Adrenal gland (tissue), 12 donors: ENCODE data around the gene GLMN. TPM values are rescaled to one million over a fixed set of nuclear protein-coding genes. Genes with fewer than 3 reads are reported as not detected.

Experiments
- DNase-seq, 7 donors: peaks; one replicate each; pipeline ENCODE4 v3.0.0-alpha.2; 2019 to 2020
- H3K27ac ChIP-seq, 5 donors: fragments of 200-600 bp; sonication (generic) in 4 of 5; 1 replicate in 3 of 5; 2 replicates in 2 of 5; pipeline versions ENCODE4 v1.5.1 to v1.8.0; 2016 to 2020; ENCODE audit warnings: mild to moderate bottlenecking in 1 of 5
- H3K27me3 ChIP-seq: fragments of 200-600 bp; 2 replicates; pipeline ENCODE4 v1.8.0; 2021
- H3K36me3 ChIP-seq, 2 donors: fragments of 200-600 bp; replicated peaks in 1 of 2; 1 replicate in 1 of 2; 2 replicates in 1 of 2; pipeline versions ENCODE4 v1.5.1 to v1.8.0; 2018 to 2022
- H3K4me1 ChIP-seq, 2 donors: fragments of 200-600 bp; replicated peaks in 1 of 2; 1 replicate in 1 of 2; 2 replicates in 1 of 2; pipeline versions ENCODE4 v1.5.1 to v1.8.0; 2018 to 2021
- H3K4me3 ChIP-seq, 4 donors: fragments of 200-600 bp; sonication (generic) in 3 of 4; one replicate each; pipeline ENCODE4 v1.5.1; 2016 to 2018
- H3K9me3 ChIP-seq, 3 donors: fragments of 200-600 bp; sonication (generic) in 1 of 3; replicated peaks in 1 of 3; 1 replicate in 2 of 3; 2 replicates in 1 of 3; pipeline versions ENCODE4 v1.5.1 to v1.8.0; 2016 to 2021
- POLR2A ChIP-seq, 2 donors: fragments of 450-650 bp; IDR thresholded peaks; one replicate each; pipeline ENCODE4 v1.6.1; 2017; ENCODE audit warnings: antibody characterized with exemption in 2 of 2, mild to moderate bottlenecking in 2 of 2, moderate library complexity in 1 of 2
- WGBS, 4 donors: extraction: QIAGEN DNeasy Blood & Tissue Kit in 2 of 4; methylation state at CpG; one replicate each; pipeline versions ENCODE4 v1.1.5 to v1.1.7; 2013 to 2017; 5-methylcytosine and 5-hydroxymethylcytosine counted together
- intact Hi-C, 2 donors: fragments of 100-400 bp; cut with DNase I; formaldehyde crosslinking; loops; one replicate each; pipeline versions ENCODE4 v1.14.1 to v1.15.0; 2022 to 2023
- polyA plus RNA-seq, 3 donors: library from polyadenylated mRNA; stranded (reverse); fragments of 200-250 nt in 2 of 3; fragments of 350-450 nt in 1 of 3; fragmentation: Illumina TruSeq in 1 of 3; extraction: RNeasy Lipid Tissue Mini Kit (QIAGEN cat#74804) in 1 of 3; gene quantifications; one replicate each; pipeline ENCODE4 v1.2.3, GENCODE V29; 2013 to 2014
- total RNA-seq, 9 donors: library from RNA; depleted of rRNA in 4 of 9; stranded (reverse); fragments of >200 nt in 4 of 9; fragments of 120-200 nt in 1 of 9; fragmentation: NEBNext Ultra II Directional in 1 of 9; extraction: Animal tissue kit (Norgen Biotek cat#: 25700) in 1 of 9; gene quantifications; one replicate each; pipeline versions ENCODE4 v1.1.0 to v1.2.4, GENCODE V29; 2013 to 2023
- TF ChIP-seq, protein P1 (sequence below), 6 experiments: fragments of 450-650 bp in 4 of 6; fragments of 200-600 bp in 2 of 6; sonication (generic) in 1 of 6; IDR thresholded peaks; 1 replicate in 5 of 6; 2 replicates in 1 of 6; pipeline versions ENCODE4 v1.5.1 to v1.8.0; 2016 to 2021; ENCODE audit warnings: antibody characterized with exemption in 6 of 6, mild to moderate bottlenecking in 2 of 6, moderate library complexity in 1 of 6
- donor health status: healthy with polysubstance abuse.
- donor health status: Bipolar disorder and iron deficiency.
- donor health status: DM: yes; HTN: yes; CAD: no.
- donor health status: DM: no; HTN: no; CAD: no.
- donor health status: DM: no; HTN: no; CAD: no.
- donor health status: DM: yes; HTN: yes; CAD: no.

GLMN gene
- total and polyA plus RNA-seq, 12 donors = 1.1 to 73.1 (median 6.5) TPM

- Histone ChIP-seq H3K4me3 (no peak overlapping the region), H3K4me1 (no peaks in the 10 kb centered on the region), H3K27ac (no peak overlapping the region), H3K36me3 (no peaks in the 10 kb centered on the region), H3K9me3 (peaks cover 0 to 5% (median 0%) of the 10 kb centered on the region in 3 donors), H3K27me3 (no peaks in the 10 kb centered on the region)
- no peak for DNase-seq
- intact Hi-C loops = no loop called here
- WGBS, 4 donors = 76 to 86% (median 77%) methylated on average over 2 of the region's 2 CpGs
- TF ChIP-seq, protein P1, sequence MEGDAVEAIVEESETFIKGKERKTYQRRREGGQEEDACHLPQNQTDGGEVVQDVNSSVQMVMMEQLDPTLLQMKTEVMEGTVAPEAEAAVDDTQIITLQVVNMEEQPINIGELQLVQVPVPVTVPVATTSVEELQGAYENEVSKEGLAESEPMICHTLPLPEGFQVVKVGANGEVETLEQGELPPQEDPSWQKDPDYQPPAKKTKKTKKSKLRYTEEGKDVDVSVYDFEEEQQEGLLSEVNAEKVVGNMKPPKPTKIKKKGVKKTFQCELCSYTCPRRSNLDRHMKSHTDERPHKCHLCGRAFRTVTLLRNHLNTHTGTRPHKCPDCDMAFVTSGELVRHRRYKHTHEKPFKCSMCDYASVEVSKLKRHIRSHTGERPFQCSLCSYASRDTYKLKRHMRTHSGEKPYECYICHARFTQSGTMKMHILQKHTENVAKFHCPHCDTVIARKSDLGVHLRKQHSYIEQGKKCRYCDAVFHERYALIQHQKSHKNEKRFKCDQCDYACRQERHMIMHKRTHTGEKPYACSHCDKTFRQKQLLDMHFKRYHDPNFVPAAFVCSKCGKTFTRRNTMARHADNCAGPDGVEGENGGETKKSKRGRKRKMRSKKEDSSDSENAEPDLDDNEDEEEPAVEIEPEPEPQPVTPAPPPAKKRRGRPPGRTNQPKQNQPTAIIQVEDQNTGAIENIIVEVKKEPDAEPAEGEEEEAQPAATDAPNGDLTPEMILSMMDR (IDR thresholded peaks at IDR 0.05) = no peak
- no peak for TF ChIP-seq POLR2A (IDR thresholded peaks at IDR 0.05)
These were observed 87.6 kb downstream of the GLMN start for GRCh38 chr1:92211166-92211565.

- H3K36me3 ChIP-seq = no peaks in the 10 kb centered on the region
- no peak overlapping the region for H3K27ac ChIP-seq
- intact Hi-C loops = no loop called here
- no peak for DNase-seq
- TF ChIP-seq, protein P1 (IDR thresholded peaks at IDR 0.05) = no peak
- no peak for TF ChIP-seq POLR2A (IDR thresholded peaks at IDR 0.05)
- no peaks in the 10 kb centered on the region for H3K27me3 ChIP-seq
- WGBS, 4 donors = 45 to 70% (median 54%) methylated on average over 2 of the region's 2 CpGs
- no peak overlapping the region for H3K4me3 ChIP-seq
- no peaks in the 10 kb centered on the region for H3K4me1 ChIP-seq
- H3K9me3 ChIP-seq = peaks cover 0 to 6% (median 0%) of the 10 kb centered on the region in 3 donors
These were observed 88.1 kb downstream of the GLMN start for GRCh38 chr1:92210701-92211100.

GRCh38 chr1:92203105-92203504 is 95.7 kb downstream of the GLMN start:
- Histone ChIP-seq H3K9me3 (peaks cover 0 to 6% (median 0%) of the 10 kb centered on the region in 3 donors), H3K27me3 (no peaks in the 10 kb centered on the region), H3K4me3 (no peak overlapping the region), H3K27ac (no peak overlapping the region), H3K4me1 (no peaks in the 10 kb centered on the region), H3K36me3 (no peaks in the 10 kb centered on the region)
- TF ChIP-seq, protein P1 (IDR thresholded peaks at IDR 0.05) = no peak
- TF ChIP-seq POLR2A (IDR thresholded peaks at IDR 0.05) = no peak
- DNase-seq = no peak
- intact Hi-C loops = no loop called here

GRCh38 chr1:92201973-92202372 is 96.8 kb downstream of the GLMN start:
- DNase-seq = no peak
- no peaks in the 10 kb centered on the region for H3K27me3 ChIP-seq
- no peak for TF ChIP-seq POLR2A (IDR thresholded peaks at IDR 0.05)
- TF ChIP-seq, protein P1 (IDR thresholded peaks at IDR 0.05) = no peak
- no peak overlapping the region for H3K27ac ChIP-seq
- peaks cover 0 to 6% (median 0%) of the 10 kb centered on the region in 3 donors for H3K9me3 ChIP-seq
- H3K36me3 ChIP-seq = no peaks in the 10 kb centered on the region
- WGBS, 4 donors = 79 to 84% (median 80%) methylated on average over 5 of the region's 5 CpGs
- H3K4me1 ChIP-seq = no peaks in the 10 kb centered on the region
- intact Hi-C loops = no loop called here
- H3K4me3 ChIP-seq = no peak overlapping the region

Other genes with a start within 250 kb of the GLMN start
- gene SETSIP, start 223.6 kb downstream of the GLMN start, total RNA-seq = not detected
- gene SETSIP, start 223.6 kb downstream of the GLMN start, polyA plus RNA-seq = not detected
- 10 to 100 TPM in 3 of 9 donors, 1 to 10 TPM in 6; 4.6 to 14.1 (median 9.7) TPM for gene BTBD8, start 218.6 kb downstream of the GLMN start, total RNA-seq
- gene BTBD8, start 218.6 kb downstream of the GLMN start, polyA plus RNA-seq = 1 to 10 TPM; 3.5 to 9.5 (median 5.6) TPM
- not detected for gene C1orf146, start 81.1 kb downstream of the GLMN start, total RNA-seq
- not detected for gene C1orf146, start 81.1 kb downstream of the GLMN start, polyA plus RNA-seq
- gene RPAP2, start 72 bp upstream of the GLMN start, total RNA-seq = 10 to 100 TPM in 7 of 9 donors, 1 to 10 TPM in 2; 2.3 to 29.0 (median 16.5) TPM
- 10 to 100 TPM in 2 of 3 donors, 1 to 10 TPM in 1; 8.3 to 24.6 (median 12.0) TPM for gene RPAP2, start 72 bp upstream of the GLMN start, polyA plus RNA-seq
- gene GFI1, start 187.9 kb upstream of the GLMN start, total RNA-seq = under 1 TPM in 8 of 9 donors, not detected in 1; 0.11 to 0.93 (median 0.34) TPM
- under 1 TPM; 0.29 to 0.40 (median 0.32) TPM for gene GFI1, start 187.9 kb upstream of the GLMN start, polyA plus RNA-seq